Gastroesophageal sphincter (tissue), 4 donors: ENCODE data around the gene FLRT3. TPM values are rescaled to one million over a fixed set of nuclear protein-coding genes. Genes with fewer than 3 reads are reported as not detected.

Experiments
- ATAC-seq: fragments of 150-250 bp; one replicate; pipeline ENCODE4 v1.9.1; 2016; ENCODE audit warnings: mild to moderate bottlenecking, moderate library complexity
- H3K27ac ChIP-seq, 4 donors: fragments of 200-600 bp; sonication (generic) in 3 of 4; 1 replicate in 3 of 4; 2 replicates in 1 of 4; pipeline ENCODE4 v1.5.1; 2016 to 2019
- H3K27me3 ChIP-seq: fragments of 200-600 bp; sonication (generic); one replicate; pipeline ENCODE4 v1.5.1; 2019
- H3K36me3 ChIP-seq, 2 donors: fragments of 200-600 bp; sonication (generic); one replicate each; pipeline ENCODE4 v1.5.1; 2019; ENCODE audit warnings: control low read depth in 1 of 2
- H3K4me1 ChIP-seq, 3 donors: fragments of 200-600 bp; sonication (generic); 1 replicate in 2 of 3; 2 replicates in 1 of 3; pipeline ENCODE4 v1.5.1; 2016 to 2019; ENCODE audit warnings: control low read depth in 2 of 3
- H3K4me3 ChIP-seq, 2 donors: fragments of 200-600 bp; sonication (generic); one replicate each; pipeline ENCODE4 v1.5.1; 2019; ENCODE audit warnings: mild to moderate bottlenecking in 1 of 2, moderate library complexity in 1 of 2
- H3K9me3 ChIP-seq, 3 donors: fragments of 200-600 bp; sonication (generic); one replicate each; pipeline ENCODE4 v1.5.1; 2017 to 2019; ENCODE audit warnings: control low read depth in 2 of 3
- EP300 ChIP-seq: sonication (generic); formaldehyde crosslinking; IDR thresholded peaks from one replicate; pipeline ENCODE4 v1.6.1; 2017; ENCODE audit warnings: antibody characterized with exemption, mild to moderate bottlenecking
- POLR2A ChIP-seq, 2 donors: fragments of 450-650 bp; IDR thresholded peaks; one replicate each; pipeline ENCODE4 v1.6.1; 2017; ENCODE audit warnings: antibody characterized with exemption in 2 of 2, mild to moderate bottlenecking in 2 of 2, moderate library complexity in 1 of 2
- POLR2AphosphoS5 ChIP-seq: sonication (generic); formaldehyde crosslinking; IDR thresholded peaks from one replicate; pipeline ENCODE4 v1.6.1; 2017; ENCODE audit warnings: antibody characterized with exemption
- WGBS, 2 donors: methylation state at CpG; one replicate each; pipeline ENCODE4 v1.1.5; 2018; ENCODE audit warnings: low coverage in 1 of 2; 5-methylcytosine and 5-hydroxymethylcytosine counted together
- total RNA-seq, 4 donors: library from RNA; depleted of rRNA; stranded (reverse); fragments of >200 nt; gene quantifications; one replicate each; pipeline ENCODE4 v1.1.0, GENCODE V29; 2016
- TF ChIP-seq, protein P1 (sequence below), 4 experiments: fragments of 200-600 bp in 2 of 4; fragments of 450-650 bp in 2 of 4; sonication (generic) in 1 of 4; IDR thresholded peaks; one replicate each; pipeline ENCODE4 v1.5.1; 2017 to 2019; ENCODE audit warnings: antibody characterized with exemption in 4 of 4, mild to moderate bottlenecking in 2 of 4, moderate library complexity in 2 of 4

The FLRT3 gene
- total RNA-seq, 4 donors from 2014 or later = 0.96 to 8.3 (median 2.2) TPM

DNA sequence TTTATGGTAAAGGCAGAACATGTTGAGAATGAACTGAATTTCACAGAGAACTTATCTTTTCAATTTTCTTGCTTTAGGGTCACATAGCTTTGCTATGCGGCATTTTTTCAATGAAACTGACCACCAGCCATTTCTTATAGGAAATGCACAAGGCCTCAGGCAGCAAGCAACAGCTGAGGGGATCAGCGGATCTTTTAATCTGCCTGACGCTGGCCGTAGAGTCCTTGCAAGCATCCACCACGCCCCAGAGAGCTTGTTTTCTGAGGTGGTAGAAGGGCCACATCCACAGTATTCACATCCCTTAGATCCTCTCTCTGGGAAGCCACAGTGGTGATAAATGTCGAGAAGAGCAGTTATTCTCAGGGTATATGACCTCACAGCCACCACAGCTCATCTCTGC is 34.3 kb downstream of the FLRT3 start:
- ATAC-seq = no peak
- Histone ChIP-seq H3K27ac (no peak overlapping the region), H3K36me3 (no peaks in the 10 kb centered on the region), H3K9me3 (no peaks in the 10 kb centered on the region), H3K4me1 (no peaks in the 10 kb centered on the region), H3K4me3 (no peak overlapping the region), H3K27me3 (no peaks in the 10 kb centered on the region)
- 67 to 79% methylated on average over 5 of the region's 6 CpGs for WGBS, 2 donors
- TF ChIP-seq POLR2AphosphoS5 = no peak
- TF ChIP-seq EP300 = no peak
- TF ChIP-seq POLR2A (IDR thresholded peaks at IDR 0.05) = no peak

DNA sequence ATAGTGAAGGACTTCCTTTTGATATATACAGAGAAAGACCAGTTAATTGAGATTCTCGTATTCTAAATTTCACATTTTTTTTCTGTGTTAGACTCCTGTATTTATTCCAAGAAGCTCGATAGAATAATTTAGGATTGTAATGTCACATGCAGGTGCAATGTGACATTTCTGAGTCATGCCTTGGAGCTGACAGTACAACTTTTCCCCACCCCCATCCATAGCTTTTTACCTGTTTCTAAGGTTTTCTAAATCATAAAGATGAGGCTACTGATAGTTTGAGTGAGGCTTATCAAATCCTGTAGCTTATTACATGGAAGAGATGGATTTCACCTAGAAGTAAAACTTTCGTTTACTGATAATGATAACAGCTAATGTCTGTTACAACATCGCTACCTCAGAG is 37.6 kb downstream of the FLRT3 start:
- no peak overlapping the region for H3K27ac ChIP-seq
- H3K4me1 ChIP-seq = no peaks in the 10 kb centered on the region
- 88 to 90% methylated on average over 4 of the region's 4 CpGs for WGBS, 2 donors
- no peaks in the 10 kb centered on the region for H3K27me3 ChIP-seq
- no peak overlapping the region for H3K4me3 ChIP-seq
- no peaks in the 10 kb centered on the region for H3K36me3 ChIP-seq
- no peak for TF ChIP-seq POLR2A (IDR thresholded peaks at IDR 0.05)
- TF ChIP-seq, protein P1, sequence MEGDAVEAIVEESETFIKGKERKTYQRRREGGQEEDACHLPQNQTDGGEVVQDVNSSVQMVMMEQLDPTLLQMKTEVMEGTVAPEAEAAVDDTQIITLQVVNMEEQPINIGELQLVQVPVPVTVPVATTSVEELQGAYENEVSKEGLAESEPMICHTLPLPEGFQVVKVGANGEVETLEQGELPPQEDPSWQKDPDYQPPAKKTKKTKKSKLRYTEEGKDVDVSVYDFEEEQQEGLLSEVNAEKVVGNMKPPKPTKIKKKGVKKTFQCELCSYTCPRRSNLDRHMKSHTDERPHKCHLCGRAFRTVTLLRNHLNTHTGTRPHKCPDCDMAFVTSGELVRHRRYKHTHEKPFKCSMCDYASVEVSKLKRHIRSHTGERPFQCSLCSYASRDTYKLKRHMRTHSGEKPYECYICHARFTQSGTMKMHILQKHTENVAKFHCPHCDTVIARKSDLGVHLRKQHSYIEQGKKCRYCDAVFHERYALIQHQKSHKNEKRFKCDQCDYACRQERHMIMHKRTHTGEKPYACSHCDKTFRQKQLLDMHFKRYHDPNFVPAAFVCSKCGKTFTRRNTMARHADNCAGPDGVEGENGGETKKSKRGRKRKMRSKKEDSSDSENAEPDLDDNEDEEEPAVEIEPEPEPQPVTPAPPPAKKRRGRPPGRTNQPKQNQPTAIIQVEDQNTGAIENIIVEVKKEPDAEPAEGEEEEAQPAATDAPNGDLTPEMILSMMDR (IDR thresholded peaks at IDR 0.05) = no peak
- no peak for TF ChIP-seq POLR2AphosphoS5
- TF ChIP-seq EP300 = no peak
- no peaks in the 10 kb centered on the region for H3K9me3 ChIP-seq
- ATAC-seq = no peak

DNA sequence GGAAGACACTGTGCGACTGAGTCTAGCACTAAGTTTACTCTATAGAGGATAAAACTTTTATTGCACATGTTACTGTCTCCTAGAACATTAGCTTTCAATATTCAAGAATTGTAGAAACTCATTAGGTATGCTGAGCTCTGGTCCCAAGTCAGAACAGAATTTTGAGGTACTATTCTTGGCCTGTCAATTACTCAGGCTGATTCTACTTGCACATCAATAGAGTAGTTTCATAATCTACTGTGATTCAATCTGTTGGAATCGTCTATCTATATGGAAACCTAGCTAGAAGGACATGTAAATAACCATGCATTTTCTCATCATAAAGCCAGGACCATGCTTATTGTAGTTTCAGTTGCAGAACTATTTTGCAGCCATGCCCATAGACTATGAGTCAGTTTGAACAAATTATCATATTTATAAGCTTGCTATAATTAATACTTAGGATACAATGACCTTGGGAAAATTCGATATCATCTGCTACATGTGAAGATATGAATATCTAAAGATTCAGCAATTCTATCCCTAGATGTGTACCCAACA is 41.6 kb downstream of the FLRT3 start:
- H3K27ac ChIP-seq = no peak overlapping the region
- no peak for TF ChIP-seq EP300
- TF ChIP-seq, protein P1 (IDR thresholded peaks at IDR 0.05) = no peak
- TF ChIP-seq POLR2A (IDR thresholded peaks at IDR 0.05) = no peak
- no peak for TF ChIP-seq POLR2AphosphoS5
- H3K36me3 ChIP-seq = no peaks in the 10 kb centered on the region
- H3K27me3 ChIP-seq = no peaks in the 10 kb centered on the region
- WGBS, 2 donors = 61 to 63% methylated on average over 3 of the region's 3 CpGs
- no peak for ATAC-seq
- H3K4me1 ChIP-seq = no peaks in the 10 kb centered on the region
- no peaks in the 10 kb centered on the region for H3K9me3 ChIP-seq
- no peak overlapping the region for H3K4me3 ChIP-seq

DNA sequence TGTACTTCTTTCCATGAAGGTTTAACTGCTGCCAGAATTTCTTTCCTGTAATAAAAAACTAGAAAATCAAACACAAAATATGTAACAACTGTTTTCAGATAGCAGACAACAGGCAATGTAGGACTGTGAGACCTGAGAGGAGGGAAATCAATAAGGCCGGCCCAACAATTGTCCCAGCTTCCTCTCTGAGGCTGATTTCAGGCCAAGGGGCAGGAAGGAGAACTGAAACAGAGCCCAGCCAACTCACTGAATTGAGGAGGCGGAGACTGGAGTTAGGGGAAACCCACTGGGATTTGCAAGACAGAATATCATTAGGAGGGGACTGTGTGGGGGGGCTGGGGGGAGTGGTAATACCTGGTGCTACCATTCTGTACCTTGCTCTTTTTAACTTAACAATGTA is 42.2 kb downstream of the FLRT3 start:
- 0 to 40% methylated on average over 1 to 2 of the region's 2 CpGs for WGBS, 2 donors
- TF ChIP-seq POLR2AphosphoS5 (no peak), EP300 (no peak), POLR2A (IDR thresholded peaks at IDR 0.05) (no peak)
- TF ChIP-seq, protein P1 (IDR thresholded peaks at IDR 0.05) = no peak
- no peak for ATAC-seq
- Histone ChIP-seq H3K9me3 (no peaks in the 10 kb centered on the region), H3K4me3 (no peak overlapping the region), H3K36me3 (no peaks in the 10 kb centered on the region), H3K27ac (no peak overlapping the region), H3K4me1 (no peaks in the 10 kb centered on the region), H3K27me3 (no peaks in the 10 kb centered on the region)

DNA sequence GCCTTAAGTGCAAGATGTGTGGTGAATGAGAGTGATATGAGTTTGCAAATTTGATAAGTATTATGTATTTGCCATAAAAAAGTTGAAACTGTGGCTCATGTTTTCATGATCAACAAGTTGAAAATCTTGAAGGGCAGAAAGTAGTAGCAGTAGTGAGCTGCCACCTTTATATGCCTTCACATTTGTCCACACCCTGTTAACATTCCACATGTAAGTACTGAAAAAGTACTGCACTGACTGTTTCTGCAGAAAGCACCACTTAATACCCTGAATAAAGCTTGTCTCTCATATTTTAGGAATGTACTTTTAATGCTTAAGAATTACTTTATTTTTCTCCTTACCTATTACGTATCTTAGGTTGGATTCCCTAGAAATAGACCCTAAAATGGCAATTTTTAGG is 45.9 kb downstream of the FLRT3 start:
- no peaks in the 10 kb centered on the region for H3K27me3 ChIP-seq
- no peak for TF ChIP-seq EP300
- no peak for TF ChIP-seq POLR2A (IDR thresholded peaks at IDR 0.05)
- no peak for TF ChIP-seq POLR2AphosphoS5
- TF ChIP-seq, protein P1 (IDR thresholded peaks at IDR 0.05) = no peak
- no peak overlapping the region for H3K4me3 ChIP-seq
- no peaks in the 10 kb centered on the region for H3K9me3 ChIP-seq
- no peaks in the 10 kb centered on the region for H3K4me1 ChIP-seq
- H3K27ac ChIP-seq = no peak overlapping the region
- no peak for ATAC-seq
- 88 to 100% methylated on average over 1 of the region's 1 CpG for WGBS, 2 donors
- H3K36me3 ChIP-seq = no peaks in the 10 kb centered on the region
